ENCODE results near the gene CCDC172. TPM values are rescaled to one million over a fixed set of nuclear protein-coding genes. Genes with fewer than 3 reads are reported as not detected.

The CCDC172 gene
- total and polyA plus RNA-seq, 2 of the 13 experiments (the other 11 are each of a cell fraction or from before 2014, with no cell fraction given) = not detected

DNA sequence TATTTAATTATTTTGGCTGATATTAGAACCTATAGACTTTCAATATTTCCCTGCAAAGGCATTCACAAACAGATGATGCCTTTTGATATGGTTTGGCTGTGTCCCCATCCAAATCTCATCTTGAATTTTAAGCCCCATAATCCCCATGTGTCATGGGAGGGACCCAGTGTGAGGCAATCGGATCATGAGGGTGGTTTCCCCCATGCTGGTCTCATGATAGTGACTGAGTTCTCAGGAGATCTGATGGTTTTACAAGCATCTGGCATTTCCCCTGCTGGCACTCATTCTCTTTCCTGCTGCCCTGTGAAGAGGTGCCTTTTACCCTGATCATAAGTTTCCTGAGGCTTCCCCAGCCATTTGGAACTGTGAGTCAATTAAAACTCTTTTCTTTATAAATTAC is 94.1 kb downstream of the CCDC172 start:
- ATAC-seq (no peak), DNase-seq (ENCODE audit: low spot score) (no peak), FAIRE-seq (no peak)
- in situ Hi-C loops (cut with HindIII; ENCODE audit: extremely low pct_ligation_motif_present, low pct_unique_long_range_greater_than_20kb) = no loop called here
- no peak overlapping the region for H3K4me2 ChIP-seq (ENCODE audit: low read depth, low read length)
- H3K79me2 ChIP-seq (ENCODE audit: insufficient read depth, low read length) = no peaks in the 10 kb centered on the region
- no peak overlapping the region for H3K9ac ChIP-seq (ENCODE audit: insufficient read depth, low read depth, low read length)
- H3K27ac ChIP-seq (ENCODE audit: extremely low read length, insufficient read depth, low read length) = no peak overlapping the region
- WGBS (ENCODE audit: low lambda C conversion rate) = 0% methylated on average over 1 of the region's 1 CpG
- H3K4me1 ChIP-seq (ENCODE audit: insufficient read depth, low read length) = no peaks in the 10 kb centered on the region
- ChIA-PET POLR2A (no interaction called here), CTCF (ENCODE audit: low intra/inter-chr PET ratio, low total read pairs) (no interaction called here)
- TF ChIP-seq LRRFIP1 (CRISPR knock-in tag; conservative IDR thresholded peaks at IDR 0.05) = no peak
- H3K36me3 ChIP-seq (replicated peaks in 1 of 2; ENCODE audit: control insufficient read depth in 1 of 2, insufficient read depth in 2 of 2, low read length in 2 of 2) = no peaks in the 10 kb centered on the region
- no peaks in the 10 kb centered on the region for H3K27me3 ChIP-seq (ENCODE audit: control insufficient read depth in 1 of 2, insufficient read depth in 2 of 2, low read length in 2 of 2)
- BruUV-seq (replicated peaks) = no TSS peak
- no peak overlapping the region for H2AFZ ChIP-seq (ENCODE audit: low read length)
- intact Hi-C loops (cut with micrococcal nuclease; ENCODE audit: unreplicated experiment) = no loop called here
- no peak overlapping the region for H3K4me3 ChIP-seq (replicated peaks in 1 of 3; ENCODE audit: insufficient read depth in 1 of 3, low read depth in 2 of 3, low read length in 3 of 3)
- H3K9me3 ChIP-seq (ENCODE audit: low read length) = no peaks in the 10 kb centered on the region
- no peaks in the 10 kb centered on the region for H4K20me1 ChIP-seq (ENCODE audit: insufficient read depth, low read length)

- Histone ChIP-seq H3K79me2 (ENCODE audit: insufficient read depth, low read length) (no peaks in the 10 kb centered on the region), H3K27ac (ENCODE audit: extremely low read length, insufficient read depth, low read length) (no peak overlapping the region), H3K4me2 (ENCODE audit: low read depth, low read length) (no peak overlapping the region), H3K4me1 (ENCODE audit: insufficient read depth, low read length) (no peaks in the 10 kb centered on the region), H3K9me3 (ENCODE audit: low read length) (no peaks in the 10 kb centered on the region), H3K4me3 (replicated peaks in 1 of 3; ENCODE audit: insufficient read depth in 1 of 3, low read depth in 2 of 3, low read length in 3 of 3) (no peak overlapping the region), H2AFZ (ENCODE audit: low read length) (no peak overlapping the region), H3K9ac (ENCODE audit: insufficient read depth, low read depth, low read length) (no peak overlapping the region), H3K27me3 (ENCODE audit: control insufficient read depth in 1 of 2, insufficient read depth in 2 of 2, low read length in 2 of 2) (no peaks in the 10 kb centered on the region), H4K20me1 (ENCODE audit: insufficient read depth, low read length) (no peaks in the 10 kb centered on the region), H3K36me3 (replicated peaks in 1 of 2; ENCODE audit: control insufficient read depth in 1 of 2, insufficient read depth in 2 of 2, low read length in 2 of 2) (no peaks in the 10 kb centered on the region)
- FAIRE-seq (no peak), ATAC-seq (no peak), DNase-seq (ENCODE audit: low spot score) (no peak)
- WGBS (ENCODE audit: low lambda C conversion rate) = 36% methylated on average over 1 of the region's 1 CpG
- intact Hi-C loops (cut with micrococcal nuclease; ENCODE audit: unreplicated experiment) = no loop called here
- ChIA-PET CTCF (ENCODE audit: low intra/inter-chr PET ratio, low total read pairs) (no interaction called here), POLR2A (no interaction called here)
- BruUV-seq (replicated peaks) = no TSS peak
- in situ Hi-C loops (cut with HindIII; ENCODE audit: extremely low pct_ligation_motif_present, low pct_unique_long_range_greater_than_20kb) = no loop called here
- no peak for TF ChIP-seq ZFY (CRISPR knock-in tag; IDR thresholded peaks at IDR 0.05)
- TF ChIP-seq STAT6 (CRISPR knock-in tag; IDR thresholded peaks at IDR 0.05; ENCODE audit: borderline replicate concordance) = no peak
These were observed 97.6 kb downstream of the CCDC172 start for GRCh38 chr10:116421815-116422214.
